Hepatocyte (in vitro differentiated cells): Measurements from ENCODE around the gene SMIM24.

Source experiments
- EZH2 ChIP-seq: fragments of 200-600 bp; sonication (generic); IDR thresholded peaks from 2 replicates; pipeline ENCODE4 v1.6.1; 2016; ENCODE audit warnings: antibody characterized with exemption, mild to moderate bottlenecking, borderline replicate concordance
- TF ChIP-seq, protein P1 (sequence below): fragments of 200-600 bp; sonication (generic); IDR thresholded peaks from 2 replicates; pipeline ENCODE4 v1.5.1; 2016; ENCODE audit warnings: antibody characterized with exemption, mild to moderate bottlenecking; ENCODE audit not compliant: poor library complexity

DNA sequence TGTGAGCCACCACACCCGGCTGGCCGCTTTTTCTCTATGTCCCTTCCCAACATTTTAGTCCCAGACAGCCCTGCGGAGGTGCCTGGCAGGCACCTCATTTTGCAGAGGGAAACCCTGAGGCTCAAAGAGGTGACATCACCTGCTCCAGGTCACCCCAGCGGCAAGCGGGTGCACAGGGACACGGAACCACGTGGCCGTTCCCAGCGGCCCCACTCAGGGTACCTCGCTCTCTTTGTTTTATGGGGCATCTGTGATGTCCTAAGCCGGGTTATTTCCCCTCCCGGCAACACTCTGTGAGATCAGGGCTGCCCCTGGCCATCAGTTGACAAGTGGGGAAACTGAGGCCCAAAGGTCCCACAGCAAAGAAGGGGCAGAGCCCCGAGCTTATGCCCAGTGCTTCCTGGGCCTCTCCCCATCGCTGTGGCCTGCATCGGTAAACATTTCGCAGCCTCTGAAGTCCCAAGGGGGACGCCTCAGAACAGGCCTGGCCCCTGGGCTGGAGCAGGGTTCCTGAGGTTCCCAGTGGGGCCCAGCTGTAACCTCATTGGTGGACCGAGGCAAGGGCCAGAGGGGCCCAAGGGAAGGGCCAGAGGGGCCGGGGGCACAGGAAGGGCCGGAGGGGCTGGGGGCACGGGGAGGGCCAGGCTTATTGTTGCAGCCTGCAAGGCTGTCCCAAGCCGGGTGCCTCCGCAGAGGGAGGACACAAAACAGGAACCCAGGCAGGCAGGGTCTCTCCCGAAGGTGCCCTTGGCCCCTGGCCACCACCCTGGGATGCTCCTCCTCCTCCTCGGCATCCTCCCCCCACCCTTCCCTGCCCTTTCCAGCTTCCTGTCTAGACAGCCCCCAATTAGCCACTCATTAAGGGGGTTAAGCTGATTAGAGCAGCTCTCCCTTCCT is 39.0 kb downstream of the SMIM24 start:
- TF ChIP-seq, protein P1, sequence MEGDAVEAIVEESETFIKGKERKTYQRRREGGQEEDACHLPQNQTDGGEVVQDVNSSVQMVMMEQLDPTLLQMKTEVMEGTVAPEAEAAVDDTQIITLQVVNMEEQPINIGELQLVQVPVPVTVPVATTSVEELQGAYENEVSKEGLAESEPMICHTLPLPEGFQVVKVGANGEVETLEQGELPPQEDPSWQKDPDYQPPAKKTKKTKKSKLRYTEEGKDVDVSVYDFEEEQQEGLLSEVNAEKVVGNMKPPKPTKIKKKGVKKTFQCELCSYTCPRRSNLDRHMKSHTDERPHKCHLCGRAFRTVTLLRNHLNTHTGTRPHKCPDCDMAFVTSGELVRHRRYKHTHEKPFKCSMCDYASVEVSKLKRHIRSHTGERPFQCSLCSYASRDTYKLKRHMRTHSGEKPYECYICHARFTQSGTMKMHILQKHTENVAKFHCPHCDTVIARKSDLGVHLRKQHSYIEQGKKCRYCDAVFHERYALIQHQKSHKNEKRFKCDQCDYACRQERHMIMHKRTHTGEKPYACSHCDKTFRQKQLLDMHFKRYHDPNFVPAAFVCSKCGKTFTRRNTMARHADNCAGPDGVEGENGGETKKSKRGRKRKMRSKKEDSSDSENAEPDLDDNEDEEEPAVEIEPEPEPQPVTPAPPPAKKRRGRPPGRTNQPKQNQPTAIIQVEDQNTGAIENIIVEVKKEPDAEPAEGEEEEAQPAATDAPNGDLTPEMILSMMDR, result no peak
- TF ChIP-seq EZH2, result no peak
